ENCODE measurements around the gene S100A7. TPM values are rescaled to one million over a fixed set of nuclear protein-coding genes. Genes with fewer than 3 reads are reported as not detected.

Gene S100A7
- polyA plus RNA-seq, 6 donors from 2014 or later, result not detected

DNA sequence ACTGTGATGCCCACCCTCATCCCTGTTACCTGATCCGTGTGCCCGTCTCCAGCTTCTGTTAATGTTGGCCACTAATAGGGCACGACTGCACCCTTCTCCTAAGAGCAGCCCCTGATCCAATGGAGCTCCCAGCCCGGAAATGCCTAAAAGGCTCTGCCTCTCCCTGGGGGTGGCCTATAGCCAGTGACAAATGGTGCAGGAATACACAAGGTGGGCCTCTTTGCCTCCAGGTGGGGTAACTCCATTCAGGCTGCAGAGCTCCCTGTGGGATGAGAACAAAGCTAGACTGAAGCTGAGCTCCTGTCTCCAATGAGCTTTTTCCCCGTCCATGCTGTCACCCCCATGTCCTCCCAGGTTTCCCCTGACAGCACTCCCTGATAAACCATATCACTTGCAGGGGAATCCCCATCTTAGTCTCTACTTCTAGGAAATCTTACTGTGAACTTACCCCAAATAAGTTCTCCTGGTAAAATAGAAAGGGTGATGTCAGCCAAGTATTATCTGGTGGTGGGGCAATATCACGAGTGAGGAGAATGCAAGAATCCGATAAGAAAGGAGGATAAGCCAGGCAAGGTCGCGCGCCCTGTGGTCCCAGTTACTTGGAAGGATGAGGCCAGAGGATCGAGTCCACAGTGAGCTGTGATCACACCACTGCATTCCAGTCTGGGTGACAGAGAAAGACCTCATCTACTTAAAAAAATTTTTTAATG, 25.6 kb downstream of the S100A7 start:
- Mint-ChIP-seq H3K36me3 (no peaks in the 10 kb centered on the region), H3K4me1 (peaks cover 1 to 5% (median 3%) of the 10 kb centered on the region in 3 donors), H3K27ac (no peak overlapping the region), H3K9me3 (no peaks in the 10 kb centered on the region), H3K4me3 (no peak overlapping the region), H3K27me3 (peaks cover 14 to 57% (median 35%) of the 10 kb centered on the region in 3 donors)
- ATAC-seq (ENCODE audit: low read depth in 2 of 2) (no peak), DNase-seq (no peak)

DNA sequence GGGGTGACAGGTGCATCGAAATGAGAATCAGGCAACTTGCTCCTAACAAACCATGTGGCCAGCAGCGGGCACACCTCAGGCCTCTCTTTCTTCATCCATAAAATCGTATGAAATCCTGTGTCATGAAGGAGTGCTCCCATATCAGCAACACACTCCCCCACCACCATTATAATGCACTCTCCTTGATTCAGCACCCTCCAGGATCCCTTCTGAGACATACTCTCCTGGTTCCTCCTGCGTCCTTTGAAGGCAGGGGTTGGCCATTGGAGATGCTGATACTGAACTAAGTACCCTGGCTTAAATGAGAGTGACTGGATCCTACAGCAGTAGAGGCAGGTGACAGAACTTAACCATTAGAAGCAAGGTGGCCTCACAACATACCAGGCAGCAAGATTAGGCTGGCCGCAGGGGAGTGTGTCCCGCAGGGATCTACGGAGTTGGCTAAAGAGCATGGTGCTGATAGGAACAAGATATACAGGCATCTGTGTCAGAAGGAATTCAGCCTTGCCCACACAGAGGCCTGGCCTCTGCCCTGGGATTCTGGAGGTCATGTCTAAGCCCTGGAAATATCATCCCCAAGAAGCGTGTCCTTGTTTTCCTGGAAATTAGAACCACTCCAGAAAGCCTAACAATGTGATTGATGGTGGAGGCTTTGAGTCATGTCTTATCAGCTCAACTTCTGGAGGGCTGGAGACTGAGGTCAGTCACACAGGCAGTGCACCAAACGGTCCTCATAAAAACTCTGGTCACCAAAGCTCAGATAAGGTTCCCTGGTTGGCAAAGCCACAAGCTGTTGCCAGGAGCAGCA, 27.4 kb downstream of the S100A7 start:
- no peak for DNase-seq
- peaks cover 0 to 4% (median 0%) of the 10 kb centered on the region in 7 donors for H3K9me3 Mint-ChIP-seq

DNA sequence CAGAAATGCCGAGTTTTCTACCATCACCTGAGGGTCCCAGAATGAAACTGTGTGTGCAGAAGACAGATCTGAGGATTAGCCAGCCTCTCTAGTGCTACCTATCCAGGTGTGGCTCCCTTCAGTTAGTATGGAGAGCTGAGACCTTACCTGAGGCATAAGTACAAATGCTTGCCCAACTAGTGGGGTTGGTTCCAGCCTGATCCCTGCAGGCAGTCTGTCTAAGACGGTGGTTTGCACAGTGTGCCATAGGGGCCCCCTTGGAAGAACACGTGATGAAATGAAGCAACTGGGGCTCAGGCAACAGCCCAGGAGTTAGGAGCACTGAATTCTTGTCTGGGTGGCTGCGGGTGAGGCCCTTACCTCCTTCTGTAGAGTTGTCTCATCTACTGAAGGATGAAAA, 28.5 kb downstream of the S100A7 start:
- no peak overlapping the region for H3K4me3 Mint-ChIP-seq
- H3K27ac Mint-ChIP-seq, result no peak overlapping the region
- DNase-seq (no peak), ATAC-seq (ENCODE audit: low read depth in 2 of 2) (no peak)
- H3K36me3 Mint-ChIP-seq, result no peaks in the 10 kb centered on the region
- peaks cover 1 to 5% (median 3%) of the 10 kb centered on the region in 3 donors for H3K4me1 Mint-ChIP-seq
- peaks cover 8 to 59% (median 44%) of the 10 kb centered on the region in 3 donors for H3K27me3 Mint-ChIP-seq
- peaks cover 0 to 4% (median 0%) of the 10 kb centered on the region in 7 donors for H3K9me3 Mint-ChIP-seq

More for the DNA sequence above, 27.4 kb downstream of the S100A7 start:
- Mint-ChIP-seq H3K4me1 (peaks cover 1 to 5% (median 3%) of the 10 kb centered on the region in 3 donors), H3K4me3 (no peak overlapping the region), H3K27ac (no peak overlapping the region), H3K36me3 (no peaks in the 10 kb centered on the region), H3K27me3 (peaks cover 10 to 59% (median 45%) of the 10 kb centered on the region in 3 donors)
- no peak for ATAC-seq (ENCODE audit: low read depth in 2 of 2)

DNA sequence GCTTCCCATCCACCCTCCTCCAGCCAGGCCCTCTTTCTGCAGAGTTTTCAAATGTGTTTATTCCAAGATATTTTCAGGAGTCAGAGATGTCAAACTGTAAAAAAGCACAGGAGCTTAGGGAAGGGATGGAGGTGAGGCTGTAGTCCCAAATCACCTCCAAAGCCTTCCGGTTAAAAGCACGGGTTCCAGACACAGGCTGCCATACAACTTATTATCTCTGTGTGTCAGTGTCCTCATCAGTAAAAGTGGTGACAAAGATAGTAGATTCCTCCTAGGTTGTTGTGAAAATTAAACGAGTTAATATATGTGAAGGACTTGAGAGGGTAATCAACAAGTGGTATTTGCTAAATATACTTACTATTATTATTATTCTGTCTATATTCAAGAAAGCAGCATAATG, 29.0 kb downstream of the S100A7 start:
- Mint-ChIP-seq H3K27ac (no peak overlapping the region), H3K4me3 (no peak overlapping the region), H3K36me3 (no peaks in the 10 kb centered on the region), H3K9me3 (peaks cover 0 to 4% (median 0%) of the 10 kb centered on the region in 7 donors), H3K4me1 (peaks cover 1 to 2% (median 1%) of the 10 kb centered on the region in 3 donors), H3K27me3 (peaks cover 5 to 63% (median 44%) of the 10 kb centered on the region in 3 donors)
- DNase-seq (no peak), ATAC-seq (ENCODE audit: low read depth in 2 of 2) (no peak)

DNA sequence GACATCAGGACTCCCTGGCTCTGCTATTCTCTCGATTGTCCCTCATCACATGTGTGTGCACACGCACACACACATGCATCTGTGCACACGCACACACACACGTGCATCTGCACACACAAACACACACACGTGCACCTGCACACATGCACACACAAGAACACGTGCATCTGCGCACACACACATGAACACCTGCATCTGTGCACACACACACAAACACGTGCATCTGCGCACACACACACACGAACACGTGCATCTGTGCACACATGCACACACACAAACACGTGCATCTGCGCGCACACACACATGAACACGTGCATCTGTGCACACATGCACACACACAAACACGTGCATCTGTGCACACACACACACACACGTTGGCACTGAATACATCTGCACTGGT, 29.4 kb downstream of the S100A7 start:
- Mint-ChIP-seq H3K27me3 (peaks cover 5 to 64% (median 40%) of the 10 kb centered on the region in 3 donors), H3K4me3 (no peak overlapping the region), H3K4me1 (peaks cover 0 to 1% (median 0%) of the 10 kb centered on the region in 3 donors), H3K36me3 (no peaks in the 10 kb centered on the region), H3K27ac (no peak overlapping the region), H3K9me3 (peaks cover 0 to 4% (median 0%) of the 10 kb centered on the region in 7 donors)
- DNase-seq (no peak), ATAC-seq (ENCODE audit: low read depth in 2 of 2) (no peak)

DNA sequence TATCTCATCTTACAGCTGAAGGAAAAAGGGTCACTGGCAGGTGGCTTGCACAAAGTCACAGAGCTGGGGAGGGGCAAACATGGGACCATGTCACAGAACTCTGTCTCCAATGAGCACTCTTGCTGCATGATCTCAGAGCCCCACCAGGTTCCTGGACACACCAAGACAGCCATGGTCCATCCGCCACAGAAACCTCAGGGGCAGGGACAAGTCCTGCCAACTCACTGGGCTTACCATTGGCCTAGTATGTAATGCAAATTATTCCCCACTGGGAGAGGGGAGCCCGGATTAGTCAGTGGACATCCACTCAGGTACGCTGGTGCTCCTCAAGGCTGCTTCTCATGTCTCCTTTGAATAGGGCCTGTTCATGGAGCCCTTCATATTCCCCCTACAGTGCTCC, 29.9 kb downstream of the S100A7 start:
- no peaks in the 10 kb centered on the region for H3K36me3 Mint-ChIP-seq
- H3K27ac Mint-ChIP-seq, result no peak overlapping the region
- peaks cover 7 to 68% (median 41%) of the 10 kb centered on the region in 3 donors for H3K27me3 Mint-ChIP-seq
- H3K9me3 Mint-ChIP-seq, result peaks cover 0 to 4% (median 0%) of the 10 kb centered on the region in 7 donors
- no peak for ATAC-seq (ENCODE audit: low read depth in 2 of 2)
- no peaks in the 10 kb centered on the region for H3K4me1 Mint-ChIP-seq
- H3K4me3 Mint-ChIP-seq, result no peak overlapping the region
- DNase-seq, result no peak

DNA sequence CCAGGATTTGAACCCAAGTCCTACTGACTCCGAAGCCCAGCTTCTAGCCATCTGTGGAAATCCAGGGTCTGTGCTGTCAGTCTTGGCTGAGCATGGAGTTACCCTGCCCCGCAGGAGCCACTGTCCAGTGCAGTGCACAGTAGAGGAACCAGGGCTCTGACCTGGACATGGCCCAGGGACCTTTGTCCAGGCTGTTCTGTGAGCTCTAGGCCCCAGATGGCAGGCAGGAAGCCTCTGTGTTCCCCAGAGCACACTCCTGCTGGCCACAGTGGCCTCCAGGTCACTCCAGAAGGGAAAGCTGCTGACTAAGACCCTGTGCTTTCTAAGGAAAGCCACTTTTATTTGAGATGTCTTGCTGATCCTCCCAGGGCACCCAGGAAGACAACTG, 30.3 kb downstream of the S100A7 start:
- no peak overlapping the region for H3K4me3 Mint-ChIP-seq
- no peaks in the 10 kb centered on the region for H3K4me1 Mint-ChIP-seq
- H3K36me3 Mint-ChIP-seq, result no peaks in the 10 kb centered on the region
- no peak for DNase-seq
- H3K9me3 Mint-ChIP-seq, result peaks cover 0 to 4% (median 0%) of the 10 kb centered on the region in 7 donors
- no peak overlapping the region for H3K27ac Mint-ChIP-seq
- H3K27me3 Mint-ChIP-seq, result peaks cover 11 to 72% (median 45%) of the 10 kb centered on the region in 3 donors
- ATAC-seq (ENCODE audit: low read depth in 2 of 2), result no peak

DNA sequence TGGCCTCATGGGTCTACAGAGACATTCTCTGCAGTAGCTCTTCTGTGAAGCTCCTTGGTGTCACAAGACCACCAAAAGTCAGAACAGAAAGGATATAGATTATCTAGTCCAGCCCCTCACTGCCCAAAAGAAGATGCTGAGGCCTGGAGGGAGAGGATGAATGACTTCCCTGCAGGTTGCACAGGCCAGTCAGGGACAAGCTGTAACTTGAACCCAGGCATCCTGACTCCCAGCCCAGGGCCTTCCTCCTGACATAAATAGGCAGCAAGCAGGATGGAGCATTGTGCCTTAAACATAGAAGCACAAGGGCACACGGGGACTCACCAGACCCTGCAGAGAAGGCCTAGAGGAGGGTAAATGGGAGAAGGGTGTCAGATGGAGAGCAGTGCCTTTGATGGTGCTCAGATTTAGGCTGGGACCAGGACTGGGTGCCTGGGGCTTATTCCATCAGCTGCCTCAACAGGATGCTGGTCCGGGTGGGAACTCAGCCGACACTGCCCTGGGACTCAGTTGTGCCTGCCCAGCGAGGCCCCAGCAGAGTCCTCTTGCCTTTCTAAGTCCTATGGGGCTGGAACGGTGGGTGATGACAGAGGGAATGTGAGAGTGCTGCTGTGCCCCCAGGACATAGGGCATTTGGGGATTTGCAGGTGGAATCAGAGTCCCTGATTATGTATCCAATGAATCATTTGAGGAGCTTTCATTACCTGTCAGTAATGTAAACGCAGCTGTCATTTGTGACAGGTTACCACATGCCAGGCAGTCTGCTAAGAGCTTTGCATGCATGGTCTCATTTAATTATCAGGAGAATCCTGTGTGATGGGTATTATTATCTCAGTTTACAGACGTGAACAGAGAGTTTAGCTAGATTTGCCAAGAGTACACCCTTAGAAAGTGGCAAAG, 30.9 kb downstream of the S100A7 start:
- Mint-ChIP-seq H3K27ac (no peak overlapping the region), H3K27me3 (peaks cover 14 to 73% (median 48%) of the 10 kb centered on the region in 3 donors), H3K4me1 (no peaks in the 10 kb centered on the region), H3K36me3 (no peaks in the 10 kb centered on the region), H3K4me3 (no peak overlapping the region), H3K9me3 (peaks cover 0 to 4% (median 0%) of the 10 kb centered on the region in 7 donors)
- ATAC-seq (ENCODE audit: low read depth in 2 of 2), result no peak
- no peak for DNase-seq

DNA sequence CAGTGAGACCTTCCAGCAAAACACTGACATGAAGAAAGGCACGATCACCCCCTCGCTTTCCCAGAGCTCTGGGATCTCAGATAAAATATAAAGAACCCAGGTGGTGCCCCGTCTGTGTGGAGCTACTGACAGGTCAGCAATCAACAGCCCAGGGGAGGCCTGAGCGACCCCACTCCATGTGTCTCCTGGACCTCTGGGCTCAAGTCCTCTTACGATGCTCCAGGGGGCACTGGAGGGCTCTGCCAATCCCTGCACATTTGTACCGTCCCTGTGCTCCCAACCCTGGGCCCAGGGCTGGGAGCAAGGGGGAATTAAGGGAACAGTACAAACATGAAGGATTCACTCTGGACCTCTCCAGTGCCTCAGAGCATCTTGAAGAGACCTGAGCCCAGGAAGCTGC, 31.7 kb downstream of the S100A7 start:
- Mint-ChIP-seq H3K36me3 (no peaks in the 10 kb centered on the region), H3K27me3 (peaks cover 14 to 73% (median 51%) of the 10 kb centered on the region in 3 donors), H3K4me3 (no peak overlapping the region), H3K27ac (no peak overlapping the region), H3K4me1 (no peaks in the 10 kb centered on the region), H3K9me3 (peaks cover 0 to 4% (median 0%) of the 10 kb centered on the region in 7 donors)
- DNase-seq, result no peak
- ATAC-seq (ENCODE audit: low read depth in 2 of 2), result no peak

DNA sequence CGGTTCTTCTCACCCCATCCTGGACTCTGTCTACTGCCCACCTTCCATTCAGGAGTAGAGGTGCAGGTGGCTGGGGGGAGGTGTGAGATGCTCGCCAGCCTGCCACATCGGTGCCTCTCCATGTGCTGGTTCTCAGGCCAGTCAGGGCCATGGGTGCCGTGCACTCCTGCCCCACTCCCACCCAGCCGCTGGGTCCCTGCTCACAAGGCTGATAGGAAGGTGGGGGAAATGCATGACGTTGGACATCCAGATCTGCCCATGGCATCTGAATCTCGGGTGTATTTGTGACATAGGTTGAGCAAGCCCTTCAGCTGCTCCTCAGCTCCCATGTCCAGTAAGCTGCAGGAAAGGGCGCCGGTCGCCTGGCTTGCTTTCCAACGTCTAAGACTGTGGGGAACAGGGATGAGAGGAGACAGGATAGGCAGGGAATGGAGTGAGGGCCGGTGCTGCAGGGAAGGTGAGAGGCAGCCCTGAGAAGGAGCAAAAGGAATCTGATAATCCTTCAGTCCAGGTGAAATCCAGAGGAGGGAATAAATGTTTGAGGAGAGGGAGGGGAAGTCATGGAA, 32.3 kb downstream of the S100A7 start:
- no peaks in the 10 kb centered on the region for H3K4me1 Mint-ChIP-seq
- no peaks in the 10 kb centered on the region for H3K36me3 Mint-ChIP-seq
- no peak overlapping the region for H3K4me3 Mint-ChIP-seq
- ATAC-seq (ENCODE audit: low read depth in 2 of 2), result no peak
- no peak for DNase-seq
- H3K9me3 Mint-ChIP-seq, result peaks cover 0 to 4% (median 0%) of the 10 kb centered on the region in 7 donors
- H3K27ac Mint-ChIP-seq, result no peak overlapping the region
- H3K27me3 Mint-ChIP-seq, result peaks cover 18 to 72% (median 51%) of the 10 kb centered on the region in 3 donors

DNA sequence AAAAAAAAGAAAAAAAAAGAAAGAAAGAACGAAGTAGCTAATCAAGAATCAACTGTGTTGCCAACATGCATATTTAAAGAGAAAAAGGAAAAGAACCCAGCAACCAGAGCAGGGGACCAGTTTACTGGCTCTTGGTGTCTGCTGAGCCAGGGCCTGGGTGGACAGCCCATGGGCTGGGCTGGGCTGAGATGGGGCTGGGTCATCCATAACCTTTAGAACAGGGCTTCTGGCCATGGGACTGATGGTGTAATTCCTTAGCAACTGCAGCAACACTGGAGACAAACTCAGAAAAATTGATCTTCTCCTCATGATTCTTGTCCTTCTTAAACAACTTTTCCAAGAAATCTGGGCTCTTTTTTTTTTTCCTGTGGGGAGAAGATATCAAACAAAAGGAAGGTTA, 33.6 kb downstream of the S100A7 start:
- H3K36me3 Mint-ChIP-seq, result no peaks in the 10 kb centered on the region
- H3K27me3 Mint-ChIP-seq, result peaks cover 23 to 63% (median 46%) of the 10 kb centered on the region in 3 donors
- H3K4me1 Mint-ChIP-seq, result no peaks in the 10 kb centered on the region
- ATAC-seq (ENCODE audit: low read depth in 2 of 2) (no peak), DNase-seq (no peak)
- H3K4me3 Mint-ChIP-seq, result no peak overlapping the region
- H3K9me3 Mint-ChIP-seq, result peaks cover 0 to 4% (median 0%) of the 10 kb centered on the region in 7 donors
- peak overlapping the region in 1 of 6 donors; percentile 37 for H3K27ac Mint-ChIP-seq

DNA sequence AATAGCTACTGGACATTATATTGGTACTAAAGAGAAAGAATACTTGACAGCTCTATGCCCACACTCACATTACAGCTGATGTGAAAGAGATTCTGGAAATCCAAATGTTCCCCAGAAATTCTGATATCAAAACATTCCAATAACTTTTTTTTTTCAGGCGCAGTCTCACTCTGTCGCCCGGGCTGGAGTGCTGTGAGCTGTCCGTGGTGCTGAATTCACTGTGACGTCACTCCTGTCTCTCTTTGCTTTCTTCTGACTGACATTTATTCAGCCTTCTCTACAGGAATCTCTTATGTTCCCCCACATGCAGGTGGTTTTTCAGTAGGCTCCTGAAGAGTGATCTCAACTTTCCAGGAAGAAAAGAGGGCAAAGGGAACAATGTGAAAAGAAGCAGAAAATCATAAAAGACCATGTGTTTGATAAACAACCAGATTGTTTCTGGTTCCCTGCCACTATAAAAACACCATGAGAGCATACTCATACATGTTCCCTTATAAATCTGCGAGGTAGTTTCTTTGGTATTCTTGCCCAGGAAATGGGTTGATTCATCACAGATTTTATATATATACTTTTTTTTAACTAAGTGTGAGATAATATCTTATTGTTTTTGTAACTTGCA, 37.9 kb downstream of the S100A7 start:
- H3K9me3 Mint-ChIP-seq, result peaks cover 0 to 11% (median 0%) of the 10 kb centered on the region in 7 donors
- no peaks in the 10 kb centered on the region for H3K4me1 Mint-ChIP-seq
- H3K27me3 Mint-ChIP-seq, result peaks cover 42 to 76% (median 60%) of the 10 kb centered on the region in 3 donors
- H3K4me3 Mint-ChIP-seq, result no peak overlapping the region
- ATAC-seq (ENCODE audit: low read depth in 2 of 2) (no peak), DNase-seq (peak; percentile 30)
- no peaks in the 10 kb centered on the region for H3K36me3 Mint-ChIP-seq
- H3K27ac Mint-ChIP-seq, result peak overlapping the region in 1 of 6 donors; percentile 44

Data from naive B cell (primary cell).